ENCODE results near the gene CLIC4.

- TF ChIP-seq POLR2A (IDR thresholded peaks at IDR 0.05; ENCODE audit: low read depth, low read length) (no peak), PAX5 (IDR thresholded peaks at IDR 0.05; ENCODE audit: insufficient read depth, low read length, severe bottlenecking) (no peak)
These were observed 40.9 kb downstream of the CLIC4 start for GRCh38 chr1:24786191-24786590.
